Mucosa of stomach (tissue), 1 donor: ENCODE results near the gene PMEPA1.

Experiments used
- H3K27me3 ChIP-seq: one replicate; pipeline ENCODE4 v1.7.0; 2013; ENCODE audit warnings: mild to moderate bottlenecking, low read length; ENCODE audit not compliant: control insufficient read depth, insufficient read depth
- H3K36me3 ChIP-seq: one replicate; pipeline ENCODE4 v1.7.0; 2013; ENCODE audit warnings: low read length; ENCODE audit not compliant: control insufficient read depth, insufficient read depth
- H3K4me1 ChIP-seq: one replicate; pipeline ENCODE4 v1.7.0; 2013; ENCODE audit warnings: mild to moderate bottlenecking, low read length; ENCODE audit not compliant: control insufficient read depth, insufficient read depth
- H3K4me3 ChIP-seq: one replicate; pipeline ENCODE4 v1.7.0; 2013; ENCODE audit warnings: low read length
- H3K9ac ChIP-seq: one replicate; pipeline ENCODE4 v1.7.0; 2013; ENCODE audit warnings: mild to moderate bottlenecking, low read length, moderate library complexity
- H3K9me3 ChIP-seq: one replicate; pipeline ENCODE4 v1.7.0; 2013; ENCODE audit warnings: mild to moderate bottlenecking, low read length, moderate library complexity; ENCODE audit not compliant: control insufficient read depth
- donor health status: Pancreatic carcinoma.

Gene PMEPA1

GRCh38 chr20:57709823-57710799 is at the start of gene PMEPA1:
PMEPA1 (minus strand) TSS chr20:57710015; CDS start chr20:57709582, 433 bp downstream.
- Histone ChIP-seq H3K9me3 (no peaks in the 10 kb centered on the region), H3K27me3 (peaks cover 27% of the 10 kb centered on the region), H3K4me1 (peaks cover 18% of the 10 kb centered on the region), H3K4me3 (peak within 1 kb of the TSS; percentile 63), H3K9ac (peak within 1 kb of the TSS; percentile 84), H3K36me3 (no peaks in the 10 kb centered on the region)

- Histone ChIP-seq H3K9me3 (no peaks in the 10 kb centered on the region), H3K9ac (no peak overlapping the region), H3K27me3 (no peaks in the 10 kb centered on the region), H3K4me3 (no peak overlapping the region), H3K4me1 (no peaks in the 10 kb centered on the region), H3K36me3 (no peaks in the 10 kb centered on the region)
These were observed 48.0 kb upstream of the PMEPA1 start for GRCh38 chr20:57757767-57758166.

GRCh38 chr20:57756921-57757320 is 47.1 kb upstream of the PMEPA1 start:
- H3K4me1 ChIP-seq, result no peaks in the 10 kb centered on the region
- H3K36me3 ChIP-seq, result no peaks in the 10 kb centered on the region
- no peaks in the 10 kb centered on the region for H3K27me3 ChIP-seq
- no peak overlapping the region for H3K4me3 ChIP-seq
- no peak overlapping the region for H3K9ac ChIP-seq
- no peaks in the 10 kb centered on the region for H3K9me3 ChIP-seq

GRCh38 chr20:57756213-57756612 is 46.4 kb upstream of the PMEPA1 start:
- Histone ChIP-seq H3K4me3 (no peak overlapping the region), H3K4me1 (no peaks in the 10 kb centered on the region), H3K9me3 (no peaks in the 10 kb centered on the region), H3K27me3 (no peaks in the 10 kb centered on the region), H3K9ac (no peak overlapping the region), H3K36me3 (no peaks in the 10 kb centered on the region)

- no peaks in the 10 kb centered on the region for H3K27me3 ChIP-seq
- no peaks in the 10 kb centered on the region for H3K4me1 ChIP-seq
- H3K9ac ChIP-seq, result no peak overlapping the region
- no peaks in the 10 kb centered on the region for H3K9me3 ChIP-seq
- H3K36me3 ChIP-seq, result no peaks in the 10 kb centered on the region
- H3K4me3 ChIP-seq, result no peak overlapping the region
These were observed 45.8 kb upstream of the PMEPA1 start for GRCh38 chr20:57755609-57756008.

- no peaks in the 10 kb centered on the region for H3K27me3 ChIP-seq
- H3K36me3 ChIP-seq, result no peaks in the 10 kb centered on the region
- H3K9ac ChIP-seq, result no peak overlapping the region
- H3K4me1 ChIP-seq, result peaks cover 3% of the 10 kb centered on the region
- no peaks in the 10 kb centered on the region for H3K9me3 ChIP-seq
- H3K4me3 ChIP-seq, result no peak overlapping the region
These were observed 44.4 kb upstream of the PMEPA1 start for GRCh38 chr20:57754190-57754589.

- no peaks in the 10 kb centered on the region for H3K36me3 ChIP-seq
- H3K4me3 ChIP-seq, result no peak overlapping the region
- no peaks in the 10 kb centered on the region for H3K27me3 ChIP-seq
- peaks cover 9% of the 10 kb centered on the region for H3K4me1 ChIP-seq
- H3K9me3 ChIP-seq, result no peaks in the 10 kb centered on the region
- H3K9ac ChIP-seq, result no peak overlapping the region
These were observed 43.7 kb upstream of the PMEPA1 start for GRCh38 chr20:57753332-57754164.

GRCh38 chr20:57751411-57751810 is 41.6 kb upstream of the PMEPA1 start:
- Histone ChIP-seq H3K9me3 (no peaks in the 10 kb centered on the region), H3K27me3 (no peaks in the 10 kb centered on the region), H3K9ac (no peak overlapping the region), H3K4me3 (no peak overlapping the region), H3K4me1 (peaks cover 16% of the 10 kb centered on the region), H3K36me3 (no peaks in the 10 kb centered on the region)

GRCh38 chr20:57749869-57750268 is 40.1 kb upstream of the PMEPA1 start:
- H3K36me3 ChIP-seq, result no peaks in the 10 kb centered on the region

GRCh38 chr20:57749131-57749690 is 39.4 kb upstream of the PMEPA1 start:
- Histone ChIP-seq H3K9ac (peak overlapping the region; percentile 34), H3K9me3 (no peaks in the 10 kb centered on the region)

More at GRCh38 chr20:57749869-57750268, 40.1 kb upstream of the PMEPA1 start:
- Histone ChIP-seq H3K9me3 (no peaks in the 10 kb centered on the region), H3K4me1 (peaks cover 16% of the 10 kb centered on the region), H3K4me3 (no peak overlapping the region), H3K9ac (no peak overlapping the region), H3K27me3 (no peaks in the 10 kb centered on the region)

GRCh38 chr20:57748601-57749130 is 38.9 kb upstream of the PMEPA1 start:
- Histone ChIP-seq H3K4me1 (peaks cover 16% of the 10 kb centered on the region), H3K9ac (peak overlapping the region; percentile 34), H3K4me3 (peak overlapping the region; percentile 41), H3K36me3 (no peaks in the 10 kb centered on the region), H3K9me3 (no peaks in the 10 kb centered on the region), H3K27me3 (no peaks in the 10 kb centered on the region)

More at GRCh38 chr20:57749131-57749690, 39.4 kb upstream of the PMEPA1 start:
- no peaks in the 10 kb centered on the region for H3K36me3 ChIP-seq
- peaks cover 16% of the 10 kb centered on the region for H3K4me1 ChIP-seq
- no peaks in the 10 kb centered on the region for H3K27me3 ChIP-seq
- peak overlapping the region; percentile 41 for H3K4me3 ChIP-seq
